Peyer's patch (tissue), 4 donors: ENCODE measurements around the gene PAK1.

ENCODE experiments used
- CTCF ChIP-seq, 6 experiments: fragments of 450-650 bp in 4 of 6; fragments of 200-600 bp in 2 of 6; sonication (generic) in 1 of 6; IDR thresholded peaks; one replicate each; pipeline ENCODE4 v1.5.1; 2017 to 2019; ENCODE audit warnings: antibody characterized with exemption in 6 of 6, mild to moderate bottlenecking in 3 of 6, moderate library complexity in 1 of 6
- POLR2A ChIP-seq, 2 donors: fragments of 450-650 bp; IDR thresholded peaks; one replicate each; pipeline ENCODE4 v1.5.1; 2017; ENCODE audit warnings: antibody characterized with exemption in 2 of 2, mild to moderate bottlenecking in 2 of 2, moderate library complexity in 2 of 2

GRCh38 chr11:77371646-77372045 lies 102.2 kb downstream of the PAK1 start:
- no peak for TF ChIP-seq CTCF (IDR thresholded peaks at IDR 0.05)
- TF ChIP-seq POLR2A (IDR thresholded peaks at IDR 0.05), result no peak
